GM20000 (cell line): ENCODE measurements around the gene SUPT3H.

Experiments used
- DNase-seq: peaks from one replicate; pipeline ENCODE4 v3.0.0; 2012; ENCODE audit warnings: low spot score
- TF ChIP-seq, protein P1 (sequence below): IDR thresholded peaks from 2 replicates; pipeline ENCODE4 v1.5.1; 2012; ENCODE audit warnings: mild to moderate bottlenecking, control low read depth; ENCODE audit errors: extremely low read depth, missing control alignments

Gene SUPT3H

DNA sequence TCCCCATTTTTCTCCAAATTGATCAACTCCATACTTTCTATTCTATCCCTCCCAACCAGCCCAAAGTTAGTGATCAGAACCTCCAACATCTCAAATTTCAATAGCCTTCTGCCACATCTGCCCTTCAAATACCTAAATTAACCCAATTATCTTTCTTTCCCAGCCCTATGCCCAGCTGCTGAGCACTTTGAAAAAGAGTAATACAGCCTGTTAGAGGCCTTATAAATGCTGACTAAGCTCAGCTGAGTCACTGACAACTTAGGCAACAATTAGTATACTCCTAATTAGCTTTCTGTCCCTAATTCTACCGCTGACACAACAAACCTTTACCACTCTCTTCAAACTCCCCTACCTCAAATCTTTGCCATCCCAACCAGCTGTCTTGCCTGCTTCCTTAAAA is 26.1 kb downstream of the SUPT3H start:
- no peak for DNase-seq
- TF ChIP-seq, protein P1, sequence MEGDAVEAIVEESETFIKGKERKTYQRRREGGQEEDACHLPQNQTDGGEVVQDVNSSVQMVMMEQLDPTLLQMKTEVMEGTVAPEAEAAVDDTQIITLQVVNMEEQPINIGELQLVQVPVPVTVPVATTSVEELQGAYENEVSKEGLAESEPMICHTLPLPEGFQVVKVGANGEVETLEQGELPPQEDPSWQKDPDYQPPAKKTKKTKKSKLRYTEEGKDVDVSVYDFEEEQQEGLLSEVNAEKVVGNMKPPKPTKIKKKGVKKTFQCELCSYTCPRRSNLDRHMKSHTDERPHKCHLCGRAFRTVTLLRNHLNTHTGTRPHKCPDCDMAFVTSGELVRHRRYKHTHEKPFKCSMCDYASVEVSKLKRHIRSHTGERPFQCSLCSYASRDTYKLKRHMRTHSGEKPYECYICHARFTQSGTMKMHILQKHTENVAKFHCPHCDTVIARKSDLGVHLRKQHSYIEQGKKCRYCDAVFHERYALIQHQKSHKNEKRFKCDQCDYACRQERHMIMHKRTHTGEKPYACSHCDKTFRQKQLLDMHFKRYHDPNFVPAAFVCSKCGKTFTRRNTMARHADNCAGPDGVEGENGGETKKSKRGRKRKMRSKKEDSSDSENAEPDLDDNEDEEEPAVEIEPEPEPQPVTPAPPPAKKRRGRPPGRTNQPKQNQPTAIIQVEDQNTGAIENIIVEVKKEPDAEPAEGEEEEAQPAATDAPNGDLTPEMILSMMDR, result no peak

DNA sequence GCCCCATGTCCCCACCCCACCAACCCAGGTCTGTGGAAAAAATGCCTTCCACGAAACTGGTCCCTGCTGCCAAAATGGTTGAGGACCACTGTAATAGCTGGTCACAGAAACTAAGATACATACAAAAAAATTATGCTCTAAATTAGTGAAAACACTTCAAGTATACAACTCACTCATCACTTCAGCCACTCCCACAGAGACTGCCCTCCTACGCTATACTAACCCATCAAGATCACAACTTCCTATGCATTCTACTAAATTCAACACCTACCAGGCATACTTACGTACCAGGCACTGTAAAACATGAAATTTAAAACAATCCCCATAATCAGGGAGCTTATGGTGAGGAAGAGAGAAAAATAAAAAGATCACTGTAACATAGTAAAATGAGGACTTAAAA is 26.7 kb downstream of the SUPT3H start:
- TF ChIP-seq, protein P1, result no peak

DNA sequence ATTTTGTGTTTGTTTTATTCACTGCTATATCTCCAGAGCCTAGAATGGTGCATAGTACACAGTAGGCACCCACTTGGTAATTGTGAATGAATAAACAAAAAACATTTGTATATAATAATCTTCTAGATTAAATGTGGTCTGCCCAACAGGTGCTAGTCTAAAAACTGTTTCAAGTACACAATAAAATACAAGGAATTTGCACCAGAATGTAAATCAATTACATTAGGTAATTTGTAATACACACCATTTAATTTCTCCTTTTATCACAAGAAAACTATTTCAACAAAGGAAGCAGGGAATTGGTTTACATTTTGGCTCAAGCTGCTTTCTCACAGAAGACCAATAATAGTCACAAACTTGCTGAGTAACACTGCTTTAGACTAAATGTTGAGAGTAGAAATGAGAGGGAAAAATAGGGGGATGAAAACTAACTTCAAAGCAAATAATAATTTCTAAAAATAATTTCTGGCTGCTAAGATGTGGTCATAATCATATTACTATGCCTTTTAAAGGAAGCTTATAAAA is 27.5 kb downstream of the SUPT3H start:
- no peak for DNase-seq
- TF ChIP-seq, protein P1, result no peak

More for the DNA sequence above, 26.7 kb downstream of the SUPT3H start:
- DNase-seq, result no peak

DNA sequence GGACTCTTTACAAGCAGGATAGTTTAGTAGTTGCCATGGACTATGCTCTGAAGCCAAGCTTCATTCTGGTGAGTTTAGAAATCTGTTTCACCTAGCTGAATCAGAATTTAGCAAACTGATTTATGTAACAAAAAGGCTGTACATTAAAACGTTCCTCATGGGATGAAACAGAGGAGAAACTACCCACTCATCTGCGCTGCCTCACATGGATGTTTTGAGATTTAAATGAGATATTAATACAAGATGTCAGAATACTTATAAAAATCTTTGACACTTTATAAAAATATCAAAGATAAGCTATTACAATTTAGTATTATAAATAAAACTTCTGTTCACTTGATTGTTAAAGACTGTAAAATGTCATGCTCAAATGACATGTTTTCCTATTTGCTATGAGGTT is 32.8 kb downstream of the SUPT3H start:
- TF ChIP-seq, protein P1, result no peak
- no peak for DNase-seq

DNA sequence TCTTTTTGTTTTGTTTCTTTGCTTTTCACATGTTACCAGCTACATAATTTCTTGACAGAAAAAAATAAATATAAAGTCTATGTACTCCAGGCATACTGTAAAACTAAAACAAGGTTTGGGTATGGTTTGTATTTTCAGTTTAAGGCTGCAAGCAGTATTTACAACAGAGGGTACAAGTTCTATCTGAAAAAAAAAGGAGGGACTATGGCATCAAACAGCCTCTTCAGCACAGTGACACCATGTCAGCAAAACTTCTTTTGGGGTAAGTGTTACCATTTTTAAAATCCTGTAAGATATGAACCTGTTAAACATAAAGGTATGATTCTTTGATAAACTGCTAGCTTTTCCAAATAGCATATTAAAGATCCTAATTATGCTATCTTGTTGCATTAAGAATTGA is 49.2 kb downstream of the SUPT3H start:
- TF ChIP-seq, protein P1, result no peak
- no peak for DNase-seq

DNA sequence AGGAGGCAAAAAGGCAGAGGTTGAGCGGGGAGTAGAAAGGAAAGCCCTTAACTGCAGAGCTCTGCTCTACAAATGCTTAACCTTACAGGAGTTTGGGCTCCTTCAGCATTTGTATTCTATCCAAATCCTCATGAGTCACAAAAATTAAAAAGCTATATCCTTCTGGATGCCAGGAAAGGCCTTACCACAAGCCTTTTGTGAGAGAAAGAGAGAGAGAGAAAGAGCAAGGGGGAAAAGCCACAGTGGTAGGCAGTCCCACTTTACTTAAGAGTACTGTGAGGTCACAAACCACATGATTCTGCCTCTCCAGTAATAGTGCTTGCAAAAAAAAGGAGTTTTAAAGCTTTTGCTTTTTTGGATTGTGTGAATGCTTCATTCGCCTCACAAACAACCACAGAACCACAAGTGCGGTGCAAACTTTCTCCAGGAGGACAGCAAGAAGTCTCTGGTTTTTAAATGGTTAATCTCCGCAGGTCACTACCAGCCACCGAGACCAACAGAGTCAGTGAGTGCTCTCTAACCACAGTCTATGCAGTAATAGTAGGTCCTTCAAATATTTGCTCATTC is 49.7 kb downstream of the SUPT3H start, which contains the start of gene RUNX2:
Gene RUNX2, plus strand, starts transcription at position 375 of the 567 bp plus-strand sequence. CDS start 397 bp downstream, outside the sequence.
- DNase-seq, result no peak
- TF ChIP-seq, protein P1, result no peak

DNA sequence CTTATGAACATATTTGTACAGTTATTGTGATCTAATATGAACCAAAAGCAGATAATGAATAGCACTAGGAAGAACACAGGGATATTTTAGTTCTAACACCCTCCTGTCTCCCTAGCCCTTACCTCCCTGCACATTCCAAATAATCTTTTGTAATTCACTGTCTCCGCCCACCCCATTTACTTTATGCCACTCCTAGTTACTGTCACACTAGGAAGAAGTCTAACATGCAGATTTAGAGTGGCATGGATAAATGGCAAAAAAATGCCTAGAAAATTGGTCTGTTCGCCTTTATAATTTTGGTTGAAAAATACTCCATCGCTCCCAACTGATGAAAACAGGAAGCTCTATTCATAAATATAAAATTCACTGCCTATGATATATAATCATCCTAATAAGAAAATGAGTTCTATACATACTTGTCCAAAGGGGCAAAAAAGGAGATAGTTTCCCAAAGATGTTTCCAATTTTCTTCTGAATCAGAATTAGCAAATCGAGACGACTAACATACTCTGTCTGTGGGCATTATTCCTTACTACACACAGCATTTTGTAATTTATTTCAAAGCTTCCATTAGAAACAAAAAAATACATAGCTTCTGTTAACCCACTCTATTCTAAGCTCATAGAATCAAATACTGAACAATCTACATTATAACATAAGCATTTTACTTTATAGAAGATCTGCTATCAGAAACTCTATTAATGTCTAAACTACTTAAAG is 50.9 kb downstream of the SUPT3H start:
- no peak for DNase-seq
- TF ChIP-seq, protein P1, result no peak
